GM19395 (cell line): ENCODE data around the gene MEF2C.

Experiments used
- ATAC-seq: cut with Tn5 transposase; IDR thresholded peaks from one replicate; pipeline ENCODE4 v1.9.1; 2021; ENCODE audit warnings: mild to moderate bottlenecking, moderate library complexity; ENCODE audit not compliant: unreplicated experiment

MEF2C gene

DNA sequence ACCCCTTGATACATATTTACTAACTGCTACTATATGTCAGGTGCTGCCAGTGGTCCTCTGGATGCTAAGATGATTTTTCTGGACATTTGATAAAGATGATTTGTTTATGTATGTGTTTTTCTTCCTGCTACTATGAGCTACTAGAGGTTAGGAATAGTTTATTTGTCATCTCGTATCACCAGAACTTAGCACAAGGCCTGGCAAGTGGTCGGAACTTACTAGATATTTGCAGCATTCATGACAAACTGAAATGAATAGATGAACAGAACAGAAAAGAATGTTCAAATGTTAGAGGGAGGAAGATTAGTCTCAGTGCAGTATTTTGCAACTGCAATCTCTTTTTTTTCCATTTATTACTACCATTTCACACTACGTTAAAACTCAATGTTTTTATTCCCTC, 114.6 kb downstream of the MEF2C start:
- ATAC-seq = no peak

DNA sequence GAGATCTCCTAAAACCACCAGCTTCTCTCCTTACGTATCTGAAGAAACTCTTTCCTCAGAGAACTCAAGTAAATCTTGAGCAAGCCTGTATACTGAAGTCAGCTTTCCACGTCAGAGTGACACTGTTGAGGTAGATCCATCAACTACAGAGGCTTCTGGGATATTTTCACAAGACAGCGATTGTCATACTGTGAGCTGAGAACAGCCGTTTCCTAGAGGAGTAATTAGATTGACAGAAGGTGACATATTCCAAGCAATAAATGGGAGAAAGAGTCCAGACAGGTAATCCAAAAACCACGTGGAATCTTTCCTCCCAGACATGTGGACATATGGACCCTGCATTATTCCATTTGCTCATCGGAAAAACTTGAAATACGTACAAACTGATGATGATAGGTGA, 117.2 kb downstream of the MEF2C start:
- ATAC-seq = no peak

DNA sequence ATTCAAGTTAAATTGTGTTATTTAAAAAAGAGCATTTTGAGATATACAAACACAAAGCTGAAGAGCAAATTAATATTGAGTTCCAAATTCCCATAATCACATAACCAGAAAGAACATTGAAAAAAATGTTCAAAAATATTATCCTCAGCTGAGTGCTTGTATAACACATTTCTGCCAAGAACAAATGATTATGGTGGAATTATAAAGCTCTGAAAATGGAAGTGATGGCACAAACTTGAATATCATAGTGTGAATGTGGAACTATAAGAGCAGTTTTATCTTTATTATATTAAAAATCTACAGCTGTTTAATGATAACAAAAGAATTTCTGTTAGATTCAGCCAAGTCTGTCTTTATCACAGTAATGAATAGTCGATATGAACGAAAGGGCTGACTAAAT, 117.8 kb downstream of the MEF2C start:
- ATAC-seq = no peak

GRCh38 chr5:88761939-88762338, 121.0 kb downstream of the MEF2C start:
- peak; percentile 57 for ATAC-seq

DNA sequence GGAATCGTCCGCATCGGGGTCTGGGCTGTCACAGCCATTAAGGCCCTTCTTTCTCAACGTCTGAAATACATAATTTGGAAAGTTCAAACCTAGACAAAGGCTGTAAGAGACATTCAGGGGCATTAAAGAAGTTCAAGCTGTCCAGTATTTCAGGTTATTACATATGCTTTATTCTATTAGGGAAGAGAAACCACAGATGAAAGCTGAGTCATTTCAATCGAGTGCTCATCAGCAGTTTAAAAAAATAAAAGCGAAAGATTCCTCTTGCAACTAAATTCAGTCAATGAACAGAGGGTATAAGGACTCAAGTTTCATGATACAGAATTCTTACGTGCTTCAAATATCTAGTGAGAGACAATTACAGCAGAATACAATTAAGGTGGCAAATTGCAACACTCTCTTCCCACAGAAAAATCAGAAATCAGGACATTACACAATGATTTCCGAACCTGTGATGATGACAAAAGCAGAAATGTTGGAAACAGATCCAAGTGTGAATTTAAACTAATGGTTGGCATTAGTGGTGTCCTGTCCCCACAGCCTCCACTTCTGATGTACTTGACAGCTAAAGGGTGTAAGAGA, 121.6 kb downstream of the MEF2C start:
- peak; percentile 57 for ATAC-seq

- no peak for ATAC-seq
These were observed 122.5 kb downstream of the MEF2C start for GRCh38 chr5:88760527-88760926.

GRCh38 chr5:88758591-88758990, 124.4 kb downstream of the MEF2C start:
- ATAC-seq = no peak

DNA sequence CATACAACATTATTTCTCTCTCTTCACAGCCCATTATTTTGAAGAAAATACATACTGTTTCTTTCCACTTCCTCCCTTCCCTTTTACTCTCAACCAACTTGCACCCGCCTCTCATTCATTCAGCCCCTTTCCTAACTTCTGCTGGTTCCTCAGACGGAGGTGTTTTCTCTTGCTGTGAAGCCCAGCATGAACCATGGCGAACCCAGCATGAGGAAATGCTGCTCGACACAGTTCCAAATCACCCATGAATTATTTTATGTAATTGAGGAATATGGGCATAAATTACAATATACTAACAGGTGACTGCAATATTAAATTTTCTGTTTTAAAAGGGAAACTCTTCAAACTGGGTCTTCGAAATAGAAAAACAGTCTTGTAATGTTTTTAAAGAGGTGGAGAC, 124.8 kb downstream of the MEF2C start:
- ATAC-seq = no peak

- ATAC-seq = no peak
These were observed 126.0 kb downstream of the MEF2C start for GRCh38 chr5:88756953-88757352.

GRCh38 chr5:88748666-88749065, 134.3 kb downstream of the MEF2C start:
- no peak for ATAC-seq

DNA sequence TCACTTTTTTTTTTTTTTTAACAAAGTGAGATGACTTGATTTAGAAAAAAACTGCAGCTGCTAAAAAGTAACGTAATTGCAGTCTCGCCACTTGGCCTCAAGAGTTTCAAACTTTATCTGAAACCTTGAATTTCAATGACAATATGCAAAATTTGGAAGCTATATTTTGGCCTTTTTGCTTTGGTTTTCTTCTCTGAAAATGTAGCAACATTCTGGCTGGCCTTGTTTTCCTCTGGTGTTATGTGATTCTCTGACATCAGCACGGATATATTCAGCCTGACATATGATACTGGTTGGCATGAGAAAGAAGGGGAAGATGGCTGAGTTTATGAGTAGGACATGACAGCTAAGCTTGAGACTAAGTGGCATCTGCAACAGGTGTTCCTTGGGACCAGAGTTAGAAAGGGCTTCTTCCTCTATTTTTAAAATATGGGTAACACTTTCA, 136.5 kb downstream of the MEF2C start:
- ATAC-seq = peak; percentile 85

- ATAC-seq = no peak
These were observed 137.8 kb downstream of the MEF2C start for GRCh38 chr5:88745093-88745696.

GRCh38 chr5:88743231-88743834, 139.7 kb downstream of the MEF2C start:
- ATAC-seq = no peak

- ATAC-seq = no peak
These were observed 141.0 kb downstream of the MEF2C start for GRCh38 chr5:88741964-88742363.

GRCh38 chr5:88740604-88741185, 142.3 kb downstream of the MEF2C start:
- ATAC-seq = no peak

- peak; percentile 41 for ATAC-seq
These were observed 146.5 kb downstream of the MEF2C start for GRCh38 chr5:88736494-88736893.

DNA sequence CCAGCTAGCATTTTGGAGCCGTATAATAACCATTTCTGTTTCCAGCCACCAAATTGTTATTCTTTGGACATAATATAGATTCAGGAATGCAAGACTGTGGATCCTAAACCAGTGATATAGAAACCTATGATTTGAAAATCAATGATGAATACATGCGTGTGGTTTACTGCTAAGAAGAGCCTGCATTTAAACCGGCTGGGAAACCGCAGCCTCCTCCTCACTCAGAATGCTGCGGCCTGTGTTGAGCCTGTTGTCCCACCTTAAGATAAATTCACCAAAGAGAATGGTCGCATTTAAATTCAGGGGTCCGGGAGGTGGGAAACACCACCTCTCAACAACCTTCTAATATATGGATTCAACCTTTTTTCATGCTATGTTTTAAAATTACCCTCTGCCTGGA, 148.0 kb downstream of the MEF2C start:
- ATAC-seq = no peak

GRCh38 chr5:88734191-88734640, 148.8 kb downstream of the MEF2C start:
- peak; percentile 59 for ATAC-seq

DNA sequence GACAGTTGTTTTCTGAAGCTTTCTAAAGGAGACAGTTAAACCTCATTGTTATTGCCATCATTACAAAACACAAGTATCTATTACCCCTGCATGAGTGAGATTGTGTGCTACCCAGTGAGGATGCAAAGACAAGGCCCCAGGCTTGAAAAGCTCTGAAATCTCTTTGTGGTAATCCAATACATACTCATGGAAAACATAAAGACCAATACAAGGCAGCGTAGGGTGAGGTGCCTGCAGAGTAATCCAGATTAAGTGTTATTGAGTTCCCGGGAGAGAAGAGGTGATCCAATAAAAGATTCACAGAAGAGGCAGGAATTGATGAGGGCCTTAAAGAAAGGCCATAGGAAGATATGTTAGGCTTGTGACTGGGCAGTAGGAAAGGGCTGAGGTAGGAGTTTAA, 150.1 kb downstream of the MEF2C start:
- no peak for ATAC-seq

GRCh38 chr5:88732181-88732633, 150.8 kb downstream of the MEF2C start:
- ATAC-seq = peak; percentile 57

- no peak for ATAC-seq
These were observed 153.2 kb downstream of the MEF2C start for GRCh38 chr5:88729829-88730182.
